ENCODE data around the gene ENOX1.

Gene ENOX1

GRCh38 chr13:43289470-43290255, 497.1 kb downstream of the ENOX1 start:
- DNase-seq (ENCODE audit: low read depth): no peak

- DNase-seq (ENCODE audit: low read depth): no peak
These were observed 500.0 kb downstream of the ENOX1 start for GRCh38 chr13:43286751-43287150.

GRCh38 chr13:43285933-43286597, 500.7 kb downstream of the ENOX1 start:
- DNase-seq (ENCODE audit: low read depth): no peak

GRCh38 chr13:43284162-43284561, 502.6 kb downstream of the ENOX1 start:
- no peak for DNase-seq (ENCODE audit: low read depth)

- no peak for DNase-seq (ENCODE audit: low read depth)
These were observed 507.1 kb downstream of the ENOX1 start for GRCh38 chr13:43279696-43280095.

- DNase-seq (ENCODE audit: low read depth): no peak
These were observed 508.6 kb downstream of the ENOX1 start for GRCh38 chr13:43278127-43278526.

- no peak for DNase-seq (ENCODE audit: low read depth)
These were observed 509.6 kb downstream of the ENOX1 start for GRCh38 chr13:43277142-43277541.

GRCh38 chr13:43274881-43275280, 511.9 kb downstream of the ENOX1 start:
- DNase-seq (ENCODE audit: low read depth): no peak

- no peak for DNase-seq (ENCODE audit: low read depth)
These were observed 513.4 kb downstream of the ENOX1 start for GRCh38 chr13:43273362-43273761.

GRCh38 chr13:43272851-43273250, 513.9 kb downstream of the ENOX1 start:
- DNase-seq (ENCODE audit: low read depth): no peak

- DNase-seq (ENCODE audit: low read depth): no peak
These were observed 515.6 kb downstream of the ENOX1 start for GRCh38 chr13:43271152-43271551.

GRCh38 chr13:43270130-43270830, 516.5 kb downstream of the ENOX1 start:
- DNase-seq (ENCODE audit: low read depth): no peak

GRCh38 chr13:43269037-43269481, 517.7 kb downstream of the ENOX1 start:
- no peak for DNase-seq (ENCODE audit: low read depth)

- DNase-seq (ENCODE audit: low read depth): no peak
These were observed 518.1 kb downstream of the ENOX1 start for GRCh38 chr13:43268632-43269031.

GRCh38 chr13:43267916-43268315, 518.9 kb downstream of the ENOX1 start:
- no peak for DNase-seq (ENCODE audit: low read depth)

- no peak for DNase-seq (ENCODE audit: low read depth)
These were observed 519.7 kb downstream of the ENOX1 start for GRCh38 chr13:43266936-43267615.

GRCh38 chr13:43265028-43265427, 521.7 kb downstream of the ENOX1 start:
- no peak for DNase-seq (ENCODE audit: low read depth)

- no peak for DNase-seq (ENCODE audit: low read depth)
These were observed 522.3 kb downstream of the ENOX1 start for GRCh38 chr13:43264458-43264857.

- no peak for DNase-seq (ENCODE audit: low read depth)
These were observed 523.7 kb downstream of the ENOX1 start for GRCh38 chr13:43263047-43263446.

GRCh38 chr13:43260999-43261398, 525.8 kb downstream of the ENOX1 start:
- DNase-seq (ENCODE audit: low read depth): no peak

GRCh38 chr13:43258771-43259170, 528.0 kb downstream of the ENOX1 start:
- no peak for DNase-seq (ENCODE audit: low read depth)

GRCh38 chr13:43257765-43258164, 529.0 kb downstream of the ENOX1 start:
- DNase-seq (ENCODE audit: low read depth): no peak

Data from stimulated activated CD8-positive, alpha-beta memory T cell treated with anti-CD3 and anti-CD28 coated beads, Interleukin-12 subunit alpha, Interleukin-12 subunit beta, amount 100 ng/mL, for 1 hour (primary cell).